Measurements from ENCODE around the gene HIVEP3.
A peak's percentile ranks its signal among the peaks of the same experiment; 100 is the strongest.

The HIVEP3 gene

GRCh38 chr1:41523071-41523470 lies 395.7 kb downstream of the HIVEP3 start:
- CTCF ChIA-PET: interaction anchor here (1.4 kb wide), 1 partner anchor 10 kb away, joined by 6 read pairs; no protein-coding TSS in a partner anchor
- H3K36me3 ChIP-seq (ENCODE audit: control insufficient read depth in 4 of 4, insufficient read depth in 4 of 4, low read length in 3 of 4): peaks cover 0 to 3% (median 0%) of the 10 kb centered on the region in 4 experiments
- no peak overlapping the region for H3K4me3 ChIP-seq (ENCODE audit: control insufficient read depth in 1 of 7, extremely low read depth in 1 of 7, insufficient read depth in 4 of 7, low read depth in 2 of 7, low read length in 6 of 7)
- POLR2A ChIA-PET: interaction anchor here (0.5 kb wide), 1 partner anchor 408 kb away, joined by 3 read pairs; no protein-coding TSS in a partner anchor
- no peak overlapping the region for H3K27ac ChIP-seq (ENCODE audit: insufficient read depth in 1 of 2, low read depth in 1 of 2, low read length in 2 of 2, poor library complexity in 1 of 2, severe bottlenecking in 2 of 2)
- H3K9me3 ChIP-seq (ENCODE audit: control extremely low read depth in 1 of 5, control insufficient read depth in 4 of 5, insufficient read depth in 2 of 5, low read depth in 1 of 5, low read length in 4 of 5): no peaks in the 10 kb centered on the region
- 85% methylated on average over 10 of the region's 10 CpGs for WGBS (ENCODE audit: insufficient coverage)
- H3K27me3 ChIP-seq (replicated peaks in 2 of 5; ENCODE audit: control insufficient read depth in 4 of 5, insufficient read depth in 5 of 5, low read length in 4 of 5): no peaks in the 10 kb centered on the region
- no peak for DNase-seq
- peaks cover 0 to 5% (median 0%) of the 10 kb centered on the region in 4 experiments for H3K4me1 ChIP-seq (ENCODE audit: control extremely low read depth in 1 of 4, control insufficient read depth in 4 of 4, insufficient read depth in 4 of 4, low read length in 3 of 4)

GRCh38 chr1:41521766-41522165 lies 397.0 kb downstream of the HIVEP3 start:
- CTCF ChIA-PET: interaction anchor here (1.1 kb wide), 1 partner anchor 30 kb away, joined by 3 read pairs; no protein-coding TSS in a partner anchor
- no peak for DNase-seq
- Histone ChIP-seq H3K4me1 (ENCODE audit: control extremely low read depth in 1 of 4, control insufficient read depth in 4 of 4, insufficient read depth in 4 of 4, low read length in 3 of 4) (peaks cover 0 to 7% (median 3%) of the 10 kb centered on the region in 4 experiments), H3K36me3 (ENCODE audit: control insufficient read depth in 4 of 4, insufficient read depth in 4 of 4, low read length in 3 of 4) (peaks cover 0 to 3% (median 0%) of the 10 kb centered on the region in 4 experiments), H3K9me3 (ENCODE audit: control extremely low read depth in 1 of 5, control insufficient read depth in 4 of 5, insufficient read depth in 2 of 5, low read depth in 1 of 5, low read length in 4 of 5) (no peaks in the 10 kb centered on the region), H3K27ac (ENCODE audit: insufficient read depth in 1 of 2, low read depth in 1 of 2, low read length in 2 of 2, poor library complexity in 1 of 2, severe bottlenecking in 2 of 2) (no peak overlapping the region), H3K27me3 (replicated peaks in 2 of 5; ENCODE audit: control insufficient read depth in 4 of 5, insufficient read depth in 5 of 5, low read length in 4 of 5) (no peaks in the 10 kb centered on the region), H3K4me3 (ENCODE audit: control insufficient read depth in 1 of 7, extremely low read depth in 1 of 7, insufficient read depth in 4 of 7, low read depth in 2 of 7, low read length in 6 of 7) (no peak overlapping the region)
- POLR2A ChIA-PET: interaction anchor here (1.2 kb wide), 1 partner anchor 13 kb away, joined by 4 read pairs; no protein-coding TSS in a partner anchor
- 93% methylated on average over 7 of the region's 12 CpGs for WGBS (ENCODE audit: insufficient coverage)

- DNase-seq: peak in 1 of 3 donors; percentile 6
- POLR2A ChIA-PET: interaction anchor here (1.2 kb wide), 1 partner anchor 12 kb away, joined by 4 read pairs; no protein-coding TSS in a partner anchor
- CTCF ChIA-PET: interaction anchor here (1.1 kb wide), 1 partner anchor 29 kb away, joined by 3 read pairs; no protein-coding TSS in a partner anchor
- H3K36me3 ChIP-seq (ENCODE audit: control insufficient read depth in 4 of 4, insufficient read depth in 4 of 4, low read length in 3 of 4): peaks cover 0 to 3% (median 0%) of the 10 kb centered on the region in 4 experiments
- H3K4me3 ChIP-seq (ENCODE audit: control insufficient read depth in 1 of 7, extremely low read depth in 1 of 7, insufficient read depth in 4 of 7, low read depth in 2 of 7, low read length in 6 of 7): no peak overlapping the region
- no peak overlapping the region for H3K27ac ChIP-seq (ENCODE audit: insufficient read depth in 1 of 2, low read depth in 1 of 2, low read length in 2 of 2, poor library complexity in 1 of 2, severe bottlenecking in 2 of 2)
- WGBS (ENCODE audit: insufficient coverage): 83% methylated on average over 8 of the region's 15 CpGs
- H3K9me3 ChIP-seq (ENCODE audit: control extremely low read depth in 1 of 5, control insufficient read depth in 4 of 5, insufficient read depth in 2 of 5, low read depth in 1 of 5, low read length in 4 of 5): no peaks in the 10 kb centered on the region
- peaks cover 0 to 13% (median 9%) of the 10 kb centered on the region in 4 experiments for H3K4me1 ChIP-seq (ENCODE audit: control extremely low read depth in 1 of 4, control insufficient read depth in 4 of 4, insufficient read depth in 4 of 4, low read length in 3 of 4)
- H3K27me3 ChIP-seq (replicated peaks in 2 of 5; ENCODE audit: control insufficient read depth in 4 of 5, insufficient read depth in 5 of 5, low read length in 4 of 5): no peaks in the 10 kb centered on the region
Measured at GRCh38 chr1:41520951-41521752, 397.6 kb downstream of the HIVEP3 start.

- H3K9me3 ChIP-seq (ENCODE audit: control extremely low read depth in 1 of 5, control insufficient read depth in 4 of 5, insufficient read depth in 2 of 5, low read depth in 1 of 5, low read length in 4 of 5): no peaks in the 10 kb centered on the region
- H3K27me3 ChIP-seq (replicated peaks in 2 of 5; ENCODE audit: control insufficient read depth in 4 of 5, insufficient read depth in 5 of 5, low read length in 4 of 5): no peaks in the 10 kb centered on the region
- CTCF ChIA-PET: interaction anchor here (0.9 to 1.9 kb wide), 3 partner anchors 11 to 56 kb away, joined by 3 to 5 read pairs (median 3); no protein-coding TSS in a partner anchor
- POLR2A ChIA-PET: no interaction called here
- no peak overlapping the region for H3K27ac ChIP-seq (ENCODE audit: insufficient read depth in 1 of 2, low read depth in 1 of 2, low read length in 2 of 2, poor library complexity in 1 of 2, severe bottlenecking in 2 of 2)
- peaks cover 0 to 14% (median 11%) of the 10 kb centered on the region in 4 experiments for H3K4me1 ChIP-seq (ENCODE audit: control extremely low read depth in 1 of 4, control insufficient read depth in 4 of 4, insufficient read depth in 4 of 4, low read length in 3 of 4)
- no peak overlapping the region for H3K4me3 ChIP-seq (ENCODE audit: control insufficient read depth in 1 of 7, extremely low read depth in 1 of 7, insufficient read depth in 4 of 7, low read depth in 2 of 7, low read length in 6 of 7)
- H3K36me3 ChIP-seq (ENCODE audit: control insufficient read depth in 4 of 4, insufficient read depth in 4 of 4, low read length in 3 of 4): peaks cover 0 to 3% (median 0%) of the 10 kb centered on the region in 4 experiments
- WGBS (ENCODE audit: insufficient coverage): 99% methylated on average over 5 of the region's 5 CpGs
- no peak for DNase-seq
Measured at GRCh38 chr1:41519667-41520066, 399.1 kb downstream of the HIVEP3 start.

- Histone ChIP-seq H3K36me3 (ENCODE audit: control insufficient read depth in 4 of 4, insufficient read depth in 4 of 4, low read length in 3 of 4) (peaks cover 0 to 3% (median 0%) of the 10 kb centered on the region in 4 experiments), H3K27me3 (replicated peaks in 2 of 5; ENCODE audit: control insufficient read depth in 4 of 5, insufficient read depth in 5 of 5, low read length in 4 of 5) (no peaks in the 10 kb centered on the region), H3K4me3 (ENCODE audit: control insufficient read depth in 1 of 7, extremely low read depth in 1 of 7, insufficient read depth in 4 of 7, low read depth in 2 of 7, low read length in 6 of 7) (no peak overlapping the region), H3K27ac (ENCODE audit: insufficient read depth in 1 of 2, low read depth in 1 of 2, low read length in 2 of 2, poor library complexity in 1 of 2, severe bottlenecking in 2 of 2) (no peak overlapping the region), H3K9me3 (ENCODE audit: control extremely low read depth in 1 of 5, control insufficient read depth in 4 of 5, insufficient read depth in 2 of 5, low read depth in 1 of 5, low read length in 4 of 5) (no peaks in the 10 kb centered on the region), H3K4me1 (ENCODE audit: control extremely low read depth in 1 of 4, control insufficient read depth in 4 of 4, insufficient read depth in 4 of 4, low read length in 3 of 4) (peaks cover 0 to 14% (median 11%) of the 10 kb centered on the region in 4 experiments)
- WGBS (ENCODE audit: insufficient coverage): 100% methylated on average over 5 of the region's 5 CpGs
- peak in 2 of 3 donors; percentile 11 to 25 for DNase-seq
- POLR2A ChIA-PET: no interaction called here
- CTCF ChIA-PET: interaction anchor here (1.9 kb wide), 1 partner anchor 10 kb away, joined by 5 read pairs; no protein-coding TSS in a partner anchor
Measured at GRCh38 chr1:41518471-41518870, 400.3 kb downstream of the HIVEP3 start.

- H3K9me3 ChIP-seq (ENCODE audit: control extremely low read depth in 1 of 5, control insufficient read depth in 4 of 5, insufficient read depth in 2 of 5, low read depth in 1 of 5, low read length in 4 of 5): no peaks in the 10 kb centered on the region
- no peak overlapping the region for H3K27ac ChIP-seq (ENCODE audit: insufficient read depth in 1 of 2, low read depth in 1 of 2, low read length in 2 of 2, poor library complexity in 1 of 2, severe bottlenecking in 2 of 2)
- no peaks in the 10 kb centered on the region for H3K27me3 ChIP-seq (replicated peaks in 2 of 5; ENCODE audit: control insufficient read depth in 4 of 5, insufficient read depth in 5 of 5, low read length in 4 of 5)
- peaks cover 0 to 14% (median 11%) of the 10 kb centered on the region in 4 experiments for H3K4me1 ChIP-seq (ENCODE audit: control extremely low read depth in 1 of 4, control insufficient read depth in 4 of 4, insufficient read depth in 4 of 4, low read length in 3 of 4)
- ChIA-PET POLR2A (no interaction called here), CTCF (interaction anchor here (0.8 to 2.1 kb wide), 6 partner anchors 9 to 210 kb away, joined by 3 to 12 read pairs (median 3); no protein-coding TSS in a partner anchor)
- WGBS (ENCODE audit: insufficient coverage): 96% methylated on average over 3 of the region's 3 CpGs
- H3K4me3 ChIP-seq (ENCODE audit: control insufficient read depth in 1 of 7, extremely low read depth in 1 of 7, insufficient read depth in 4 of 7, low read depth in 2 of 7, low read length in 6 of 7): peak overlapping the region in 3 of 7 experiments; percentile 67 to 83 (median 71)
- peaks cover 0 to 6% (median 0%) of the 10 kb centered on the region in 4 experiments for H3K36me3 ChIP-seq (ENCODE audit: control insufficient read depth in 4 of 4, insufficient read depth in 4 of 4, low read length in 3 of 4)
- no peak for DNase-seq
Measured at GRCh38 chr1:41517062-41517438, 401.7 kb downstream of the HIVEP3 start.

All from common myeloid progenitor, CD34-positive (primary cell).